Liver (tissue), 3 donors: ENCODE data around the gene NSFL1C.

ENCODE experiments used
- ATF3 ChIP-seq: IDR thresholded peaks from 2 replicates; pipeline ENCODE4 v1.6.1; 2016; ENCODE audit warnings: antibody characterized with exemption
- CTCF ChIP-seq: fragments of 150-350 bp; IDR thresholded peaks from 2 replicates; pipeline ENCODE4 v1.5.1; 2017; ENCODE audit warnings: improper control_type of control experiment, low read depth, low read length; ENCODE audit not compliant: missing input control
- EGR1 ChIP-seq, 2 donors: IDR thresholded peaks; 2 replicates each; pipeline ENCODE4 v1.6.1; 2016 to 2018; ENCODE audit warnings: antibody characterized with exemption in 2 of 2, low read depth in 2 of 2
- GABPA ChIP-seq, 2 donors: IDR thresholded peaks in 1 of 2; conservative IDR thresholded peaks in 1 of 2; 2 replicates each; pipeline ENCODE4 v1.6.1; 2016; ENCODE audit warnings: antibody characterized with exemption in 2 of 2, mild to moderate bottlenecking in 1 of 2, moderate library complexity in 1 of 2
- HNF4A ChIP-seq, 2 donors: conservative IDR thresholded peaks; 2 replicates each; pipeline ENCODE4 v1.6.1; 2016; ENCODE audit warnings: antibody characterized with exemption in 2 of 2, mild to moderate bottlenecking in 2 of 2
- JUND ChIP-seq, 2 donors: IDR thresholded peaks; 2 replicates each; pipeline ENCODE4 v1.6.1; 2016; ENCODE audit warnings: antibody characterized with exemption in 2 of 2
- MAX ChIP-seq: IDR thresholded peaks from 2 replicates; pipeline ENCODE4 v1.6.1; 2016; ENCODE audit warnings: antibody characterized with exemption
- RAD21 ChIP-seq, 2 donors: IDR thresholded peaks; 2 replicates each; pipeline ENCODE4 v1.6.1; 2016; ENCODE audit warnings: antibody characterized with exemption in 2 of 2, mild to moderate bottlenecking in 2 of 2
- REST ChIP-seq: IDR thresholded peaks from 2 replicates; pipeline ENCODE4 v1.6.1; 2016; ENCODE audit warnings: antibody characterized with exemption, mild to moderate bottlenecking
- SP1 ChIP-seq: IDR thresholded peaks from 2 replicates; pipeline ENCODE4 v1.6.1; 2018; ENCODE audit warnings: antibody characterized with exemption, mild to moderate bottlenecking
- TAF1 ChIP-seq: conservative IDR thresholded peaks from 2 replicates; pipeline ENCODE4 v1.6.1; 2016; ENCODE audit warnings: antibody characterized with exemption, mild to moderate bottlenecking
- YY1 ChIP-seq: IDR thresholded peaks from 2 replicates; pipeline ENCODE4 v1.6.1; 2016; ENCODE audit warnings: antibody characterized with exemption, mild to moderate bottlenecking
- ZBTB33 ChIP-seq: IDR thresholded peaks from 2 replicates; pipeline ENCODE4 v1.6.1; 2016; ENCODE audit warnings: antibody characterized with exemption
- donor health status: healthy.
- donor health status: healthy.

GRCh38 chr20:1420066-1420465 lies 46.6 kb downstream of the NSFL1C start:
- TF ChIP-seq CTCF (no peak), RAD21 (IDR thresholded peaks at IDR 0.05) (no peak), REST (no peak), ZBTB33 (no peak), JUND (IDR thresholded peaks at IDR 0.05) (no peak), YY1 (no peak), MAX (no peak), ATF3 (no peak), EGR1 (IDR thresholded peaks at IDR 0.05; ENCODE audit: low read depth in 2 of 2) (no peak), HNF4A (conservative IDR thresholded peaks at IDR 0.05) (no peak), SP1 (no peak), TAF1 (no peak), GABPA (IDR thresholded peaks at IDR 0.05 in 1 of 2, conservative IDR thresholded peaks at IDR 0.05 in 1 of 2) (no peak)
